Loucy (cell line): ENCODE data around the gene ACAP2.

Experiments used
- H2AFZ ChIP-seq: fragments of 200-600 bp; sonication (generic); 2 replicates; pipeline ENCODE4 v1.6.0; 2016; ENCODE audit warnings: antibody characterized with exemption, mild to moderate bottlenecking, low read length, moderate library complexity
- H3F3A ChIP-seq: fragments of 200-600 bp; 2 replicates; pipeline ENCODE4 v1.6.0; 2016; ENCODE audit warnings: antibody characterized with exemption, low read depth, mild to moderate bottlenecking
- H3K27me3 ChIP-seq: fragments of 200-600 bp; sonication (generic); 2 replicates; pipeline ENCODE4 v1.6.1; 2014; ENCODE audit warnings: low read length, mild to moderate bottlenecking; ENCODE audit not compliant: insufficient read depth, poor library complexity, severe bottlenecking
- H3K36me3 ChIP-seq: fragments of 200-600 bp; sonication (generic); 2 replicates; pipeline ENCODE4 v1.6.1; 2016; ENCODE audit warnings: low read length; ENCODE audit not compliant: insufficient read depth
- H3K4me1 ChIP-seq: fragments of 200-600 bp; sonication (generic); 2 replicates; pipeline ENCODE4 v1.5.1; 2014; ENCODE audit warnings: low read length, mild to moderate bottlenecking; ENCODE audit not compliant: insufficient read depth, poor library complexity, severe bottlenecking
- H3K4me2 ChIP-seq: fragments of 200-600 bp; sonication (generic); 2 replicates; pipeline ENCODE4 v1.6.0; 2014; ENCODE audit warnings: antibody characterized with exemption, low read length, low read depth, mild to moderate bottlenecking; ENCODE audit not compliant: poor library complexity, severe bottlenecking
- H3K4me3 ChIP-seq: fragments of 200-600 bp; sonication (generic); 2 replicates; pipeline ENCODE4 v1.5.1; 2014; ENCODE audit warnings: low read length, mild to moderate bottlenecking, mixed read lengths; ENCODE audit not compliant: poor library complexity, severe bottlenecking
- H3K79me2 ChIP-seq: fragments of 200-600 bp; sonication (generic); 2 replicates; pipeline ENCODE4 v1.6.1; 2014; ENCODE audit warnings: low read length; ENCODE audit not compliant: insufficient read depth
- H3K9ac ChIP-seq: fragments of 200-600 bp; sonication (generic); 2 replicates; pipeline ENCODE4 v1.6.0; 2014; ENCODE audit warnings: mild to moderate bottlenecking, low read depth, low read length, moderate library complexity; ENCODE audit not compliant: poor library complexity, severe bottlenecking
- H3K9me2 ChIP-seq: fragments of 200-600 bp; sonication (generic); replicated peaks from 2 replicates; pipeline ENCODE4 v1.6.1; 2016; ENCODE audit warnings: low read depth, low read length, mixed read lengths
- H3K9me3 ChIP-seq: fragments of 200-600 bp; sonication (generic); 2 replicates; pipeline ENCODE4 v1.6.1; 2014; ENCODE audit warnings: mild to moderate bottlenecking, antibody characterized with exemption, low read length, low read depth; ENCODE audit not compliant: insufficient read depth
- H4K20me1 ChIP-seq: fragments of 200-600 bp; sonication (generic); 2 replicates; pipeline ENCODE4 v1.6.0; 2014; ENCODE audit warnings: antibody characterized with exemption, low read length, mild to moderate bottlenecking; ENCODE audit not compliant: insufficient read depth, poor library complexity, severe bottlenecking
- EZH2phosphoT487 ChIP-seq: fragments of 200-600 bp; IDR thresholded peaks from 2 replicates; pipeline ENCODE4 v1.6.1; 2018; ENCODE audit warnings: antibody characterized with exemption, mild to moderate bottlenecking, moderate library complexity, borderline replicate concordance
- TF ChIP-seq, protein P1 (sequence below): fragments of 200-600 bp; sonication (generic); conservative IDR thresholded peaks from 2 replicates; pipeline ENCODE4 v1.5.1; 2014; ENCODE audit warnings: mild to moderate bottlenecking, antibody characterized with exemption, low read length

Gene ACAP2

DNA sequence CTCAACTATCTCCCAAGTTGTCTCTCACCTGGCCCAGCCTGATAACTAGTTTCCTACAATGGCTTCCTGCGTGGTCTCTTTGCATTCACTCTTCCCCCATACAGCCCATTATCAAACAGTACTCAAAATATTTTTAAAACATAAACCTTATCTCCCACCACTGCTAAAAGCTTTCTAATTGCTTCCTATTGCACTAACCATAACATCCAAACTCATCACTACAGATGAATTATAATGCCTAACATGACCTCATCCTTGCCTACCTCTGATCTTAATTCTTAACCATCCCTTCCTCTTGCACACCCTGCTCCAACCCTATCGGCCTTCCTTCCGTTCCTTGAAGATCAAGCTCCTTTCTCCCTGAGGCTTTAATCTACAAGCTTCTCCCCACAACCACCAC, 17.0 kb downstream of the ACAP2 start:
- H4K20me1 ChIP-seq = peaks cover 60% of the 10 kb centered on the region

DNA sequence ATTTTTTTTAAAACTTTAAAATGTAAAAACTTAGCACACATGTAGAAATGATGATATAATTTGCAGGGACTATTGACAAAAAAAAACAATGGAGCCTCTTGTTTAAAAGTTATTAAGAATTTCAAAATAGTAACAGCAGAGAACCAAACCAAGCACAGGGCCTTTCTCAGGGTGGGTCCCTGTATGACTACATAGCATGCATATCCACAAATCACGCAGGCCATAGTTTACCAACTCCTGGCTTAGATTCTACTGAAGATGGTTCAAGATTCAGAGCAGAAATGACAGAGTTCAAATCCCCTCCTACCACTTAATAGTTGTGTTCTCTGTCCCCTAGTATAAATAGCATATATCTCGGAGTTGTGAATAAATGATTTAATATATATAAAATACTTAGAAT, 19.0 kb downstream of the ACAP2 start:
- Histone ChIP-seq H3F3A (no peaks in the 10 kb centered on the region), H3K9ac (no peak overlapping the region), H3K36me3 (no peaks in the 10 kb centered on the region), H3K4me3 (no peak overlapping the region), H2AFZ (no peak overlapping the region), H4K20me1 (peaks cover 63% of the 10 kb centered on the region), H3K9me2 (no peaks in the 10 kb centered on the region), H3K4me1 (peaks cover 20% of the 10 kb centered on the region), H3K9me3 (no peaks in the 10 kb centered on the region), H3K79me2 (peaks cover 83% of the 10 kb centered on the region), H3K27me3 (no peaks in the 10 kb centered on the region), H3K4me2 (no peak overlapping the region)
- no peak for TF ChIP-seq EZH2phosphoT487
- TF ChIP-seq, protein P1, sequence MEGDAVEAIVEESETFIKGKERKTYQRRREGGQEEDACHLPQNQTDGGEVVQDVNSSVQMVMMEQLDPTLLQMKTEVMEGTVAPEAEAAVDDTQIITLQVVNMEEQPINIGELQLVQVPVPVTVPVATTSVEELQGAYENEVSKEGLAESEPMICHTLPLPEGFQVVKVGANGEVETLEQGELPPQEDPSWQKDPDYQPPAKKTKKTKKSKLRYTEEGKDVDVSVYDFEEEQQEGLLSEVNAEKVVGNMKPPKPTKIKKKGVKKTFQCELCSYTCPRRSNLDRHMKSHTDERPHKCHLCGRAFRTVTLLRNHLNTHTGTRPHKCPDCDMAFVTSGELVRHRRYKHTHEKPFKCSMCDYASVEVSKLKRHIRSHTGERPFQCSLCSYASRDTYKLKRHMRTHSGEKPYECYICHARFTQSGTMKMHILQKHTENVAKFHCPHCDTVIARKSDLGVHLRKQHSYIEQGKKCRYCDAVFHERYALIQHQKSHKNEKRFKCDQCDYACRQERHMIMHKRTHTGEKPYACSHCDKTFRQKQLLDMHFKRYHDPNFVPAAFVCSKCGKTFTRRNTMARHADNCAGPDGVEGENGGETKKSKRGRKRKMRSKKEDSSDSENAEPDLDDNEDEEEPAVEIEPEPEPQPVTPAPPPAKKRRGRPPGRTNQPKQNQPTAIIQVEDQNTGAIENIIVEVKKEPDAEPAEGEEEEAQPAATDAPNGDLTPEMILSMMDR = no peak

More for the DNA sequence above, 17.0 kb downstream of the ACAP2 start:
- peaks cover 20% of the 10 kb centered on the region for H3K4me1 ChIP-seq
- no peak overlapping the region for H2AFZ ChIP-seq
- no peaks in the 10 kb centered on the region for H3K27me3 ChIP-seq
- H3K9me2 ChIP-seq = no peaks in the 10 kb centered on the region
- no peaks in the 10 kb centered on the region for H3F3A ChIP-seq
- peak; percentile 49 for TF ChIP-seq EZH2phosphoT487
- TF ChIP-seq, protein P1 = no peak
- H3K9ac ChIP-seq = no peak overlapping the region
- H3K4me3 ChIP-seq = peak overlapping the region; percentile 1
- H3K4me2 ChIP-seq = peak overlapping the region; percentile 18
- no peaks in the 10 kb centered on the region for H3K9me3 ChIP-seq
- peaks cover 86% of the 10 kb centered on the region for H3K79me2 ChIP-seq
- no peaks in the 10 kb centered on the region for H3K36me3 ChIP-seq

DNA sequence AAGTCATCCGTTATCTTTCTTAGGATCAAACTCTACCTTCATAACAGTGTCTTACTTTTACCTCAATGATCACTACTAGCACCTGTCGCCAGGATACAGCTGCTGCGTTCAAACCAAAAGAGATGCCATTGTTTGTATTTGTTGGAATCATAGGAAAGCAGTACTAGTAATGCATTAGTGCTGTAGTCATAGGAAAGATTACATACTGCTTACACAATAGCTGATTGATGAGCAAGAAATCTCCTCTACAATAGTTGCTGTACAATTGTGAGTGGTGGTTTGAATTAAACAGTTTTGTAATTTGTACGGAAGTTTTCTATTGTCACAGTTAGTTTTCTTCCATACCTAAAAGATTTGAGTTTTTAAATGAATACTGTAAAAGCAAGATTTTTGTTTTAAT, 21.4 kb downstream of the ACAP2 start:
- H3K4me2 ChIP-seq = no peak overlapping the region
- no peaks in the 10 kb centered on the region for H3K27me3 ChIP-seq
- H3K9me3 ChIP-seq = no peaks in the 10 kb centered on the region
- H3K4me3 ChIP-seq = no peak overlapping the region
- H3K79me2 ChIP-seq = peaks cover 86% of the 10 kb centered on the region
- H3F3A ChIP-seq = no peaks in the 10 kb centered on the region
- H3K9me2 ChIP-seq = no peaks in the 10 kb centered on the region
- no peaks in the 10 kb centered on the region for H3K36me3 ChIP-seq
- no peak overlapping the region for H2AFZ ChIP-seq
- peaks cover 20% of the 10 kb centered on the region for H3K4me1 ChIP-seq
- H4K20me1 ChIP-seq = peaks cover 56% of the 10 kb centered on the region
- H3K9ac ChIP-seq = no peak overlapping the region
- TF ChIP-seq, protein P1 = no peak
- no peak for TF ChIP-seq EZH2phosphoT487
